MM.1S (cell line): ENCODE measurements around the gene DNPH1.

Experiments used
- DNase-seq: peaks from one replicate; pipeline ENCODE4 v3.0.0-alpha.2; 2015
- H2AFZ ChIP-seq: fragments of 300-600 bp; sonication (generic); 2 replicates; pipeline ENCODE4 v1.6.0; 2016; ENCODE audit warnings: antibody characterized with exemption, low read length
- H3F3A ChIP-seq: fragments of 300-600 bp; sonication (generic); 2 replicates; pipeline ENCODE4 v1.6.1; 2016; ENCODE audit warnings: mild to moderate bottlenecking, antibody characterized with exemption, low read length, moderate library complexity, mixed read lengths; ENCODE audit not compliant: insufficient read depth
- H3K27ac ChIP-seq: fragments of 300-600 bp; sonication (generic); 2 replicates; pipeline ENCODE4 v1.5.1; 2016; ENCODE audit warnings: mild to moderate bottlenecking, low read length
- H3K27me3 ChIP-seq: fragments of 300-600 bp; sonication (generic); replicated peaks from 2 replicates; pipeline ENCODE4 v1.6.0; 2016; ENCODE audit warnings: low read length; ENCODE audit not compliant: insufficient read depth
- H3K36me3 ChIP-seq: fragments of 300-600 bp; sonication (generic); replicated peaks from 2 replicates; pipeline ENCODE4 v1.6.1; 2016; ENCODE audit warnings: mild to moderate bottlenecking, low read length, mixed read lengths; ENCODE audit not compliant: insufficient read depth
- H3K4me1 ChIP-seq: fragments of 300-600 bp; sonication (generic); 2 replicates; pipeline ENCODE4 v1.6.1; 2016; ENCODE audit warnings: low read length, mixed read lengths
- H3K4me2 ChIP-seq: fragments of 300-600 bp; sonication (generic); 2 replicates; pipeline ENCODE4 v1.6.0; 2016; ENCODE audit warnings: low read depth, low read length
- H3K4me3 ChIP-seq: fragments of 300-600 bp; sonication (generic); 2 replicates; pipeline ENCODE4 v1.5.1; 2016; ENCODE audit warnings: low read length, mixed read lengths
- H3K79me2 ChIP-seq: fragments of 300-600 bp; sonication (generic); 2 replicates; pipeline ENCODE4 v1.6.1; 2016; ENCODE audit warnings: mixed run types, low read length, mixed read lengths
- H3K9ac ChIP-seq: fragments of 300-600 bp; sonication (generic); 2 replicates; pipeline ENCODE4 v1.6.1; 2016; ENCODE audit warnings: low read length, mixed read lengths
- H3K9me2 ChIP-seq: fragments of 300-600 bp; sonication (generic); replicated peaks from 2 replicates; pipeline ENCODE4 v1.6.1; 2016; ENCODE audit warnings: mild to moderate bottlenecking, low read length, mixed read lengths; ENCODE audit not compliant: insufficient read depth
- H3K9me3 ChIP-seq: fragments of 300-600 bp; sonication (generic); replicated peaks from 2 replicates; pipeline ENCODE4 v1.6.1; 2016; ENCODE audit warnings: mild to moderate bottlenecking, low read length, mixed read lengths; ENCODE audit not compliant: insufficient read depth
- H4K20me1 ChIP-seq: fragments of 300-600 bp; sonication (generic); 2 replicates; pipeline ENCODE4 v1.6.1; 2016; ENCODE audit warnings: mild to moderate bottlenecking, low read length, moderate library complexity, mixed read lengths; ENCODE audit not compliant: insufficient read depth
- EZH2 ChIP-seq: fragments of 300-600 bp; sonication (generic); optimal IDR thresholded peaks from 2 replicates; pipeline ENCODE3; 2017; ENCODE audit warnings: low read depth, mild to moderate bottlenecking, antibody characterized with exemption, low read length, mixed read lengths
- EZH2phosphoT487 ChIP-seq: fragments of 300-600 bp; sonication (generic); IDR thresholded peaks from 2 replicates; pipeline ENCODE4 v1.6.1; 2018; ENCODE audit warnings: antibody characterized with exemption, low read length
- TF ChIP-seq, protein P1 (sequence below): fragments of 300-600 bp; sonication (generic); IDR thresholded peaks from 2 replicates; pipeline ENCODE4 v1.5.1; 2016; ENCODE audit warnings: antibody characterized with exemption, low read length, mixed read lengths

Gene DNPH1

DNA sequence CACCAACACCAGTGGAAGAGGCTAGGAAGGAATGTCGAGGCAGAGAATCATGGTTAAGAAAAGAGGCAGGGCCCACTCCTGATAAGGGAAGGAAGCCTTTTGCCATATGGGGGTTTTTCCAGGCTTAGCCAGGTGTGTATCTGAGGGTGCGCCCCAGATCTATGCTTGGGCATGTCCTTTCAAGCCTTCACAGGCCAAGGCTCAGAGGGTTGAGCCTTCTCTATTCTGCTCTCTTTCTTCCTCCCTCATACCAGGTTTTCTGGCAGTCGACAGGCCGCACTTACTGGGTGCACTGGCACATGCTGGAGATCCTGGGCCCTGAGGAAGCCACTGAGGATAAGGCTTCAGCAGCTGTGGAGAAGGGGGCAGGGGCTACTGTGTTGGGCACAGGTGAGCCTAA, 42.6 kb downstream of the DNPH1 start:
- no peaks in the 10 kb centered on the region for H3K27me3 ChIP-seq
- no peak overlapping the region for H3K4me2 ChIP-seq
- peaks cover 8% of the 10 kb centered on the region; the same call in 1 of the 2 replicates for H3K4me1 ChIP-seq
- H3K27ac ChIP-seq, result no peak overlapping the region
- H3K9me3 ChIP-seq, result no peaks in the 10 kb centered on the region
- no peak overlapping the region for H3K4me3 ChIP-seq
- no peak overlapping the region for H2AFZ ChIP-seq
- H3K36me3 ChIP-seq, result no peaks in the 10 kb centered on the region
- DNase-seq, result no peak
- H3F3A ChIP-seq, result no peaks in the 10 kb centered on the region
- no peak overlapping the region for H3K9ac ChIP-seq
- H4K20me1 ChIP-seq, result no peaks in the 10 kb centered on the region
- no peaks in the 10 kb centered on the region for H3K9me2 ChIP-seq
- TF ChIP-seq EZH2 (no peak), EZH2phosphoT487 (no peak)
- TF ChIP-seq, protein P1, sequence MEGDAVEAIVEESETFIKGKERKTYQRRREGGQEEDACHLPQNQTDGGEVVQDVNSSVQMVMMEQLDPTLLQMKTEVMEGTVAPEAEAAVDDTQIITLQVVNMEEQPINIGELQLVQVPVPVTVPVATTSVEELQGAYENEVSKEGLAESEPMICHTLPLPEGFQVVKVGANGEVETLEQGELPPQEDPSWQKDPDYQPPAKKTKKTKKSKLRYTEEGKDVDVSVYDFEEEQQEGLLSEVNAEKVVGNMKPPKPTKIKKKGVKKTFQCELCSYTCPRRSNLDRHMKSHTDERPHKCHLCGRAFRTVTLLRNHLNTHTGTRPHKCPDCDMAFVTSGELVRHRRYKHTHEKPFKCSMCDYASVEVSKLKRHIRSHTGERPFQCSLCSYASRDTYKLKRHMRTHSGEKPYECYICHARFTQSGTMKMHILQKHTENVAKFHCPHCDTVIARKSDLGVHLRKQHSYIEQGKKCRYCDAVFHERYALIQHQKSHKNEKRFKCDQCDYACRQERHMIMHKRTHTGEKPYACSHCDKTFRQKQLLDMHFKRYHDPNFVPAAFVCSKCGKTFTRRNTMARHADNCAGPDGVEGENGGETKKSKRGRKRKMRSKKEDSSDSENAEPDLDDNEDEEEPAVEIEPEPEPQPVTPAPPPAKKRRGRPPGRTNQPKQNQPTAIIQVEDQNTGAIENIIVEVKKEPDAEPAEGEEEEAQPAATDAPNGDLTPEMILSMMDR, result no peak
- H3K79me2 ChIP-seq, result peaks cover 22% of the 10 kb centered on the region

DNA sequence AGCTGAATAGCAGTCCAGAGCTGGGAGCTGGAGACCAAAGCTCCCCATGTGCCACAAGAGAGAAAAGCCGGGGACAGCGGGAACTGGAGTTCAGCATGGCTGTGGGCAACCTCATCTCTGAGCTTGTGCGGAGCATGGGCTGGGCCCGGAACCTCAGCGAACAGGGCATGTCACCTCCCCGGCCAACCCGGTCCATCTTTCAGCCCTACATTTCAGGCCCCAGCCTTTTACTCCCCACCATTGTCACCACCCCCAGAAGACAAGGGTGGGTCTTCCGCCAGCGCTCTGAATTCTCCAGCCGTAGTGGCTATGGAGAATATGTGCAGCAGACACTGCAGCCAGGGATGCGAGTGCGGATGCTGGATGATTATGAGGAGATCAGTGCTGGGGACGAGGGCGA, 43.3 kb downstream of the DNPH1 start:
- no peak overlapping the region for H3K27ac ChIP-seq
- no peaks in the 10 kb centered on the region; the same call in 1 of the 2 replicates for H3F3A ChIP-seq
- H3K79me2 ChIP-seq, result peaks cover 22% of the 10 kb centered on the region
- no peaks in the 10 kb centered on the region for H3K36me3 ChIP-seq
- no peak overlapping the region for H3K4me2 ChIP-seq
- H3K9ac ChIP-seq, result no peak overlapping the region
- TF ChIP-seq, protein P1, result no peak
- no peak for TF ChIP-seq EZH2
- no peak for TF ChIP-seq EZH2phosphoT487
- no peaks in the 10 kb centered on the region for H4K20me1 ChIP-seq
- no peak overlapping the region for H3K4me3 ChIP-seq
- no peak for DNase-seq
- H3K9me3 ChIP-seq, result no peaks in the 10 kb centered on the region
- peaks cover 8% of the 10 kb centered on the region; the same call in 1 of the 2 replicates for H3K4me1 ChIP-seq
- no peaks in the 10 kb centered on the region for H3K27me3 ChIP-seq
- H2AFZ ChIP-seq, result no peak overlapping the region
- no peaks in the 10 kb centered on the region for H3K9me2 ChIP-seq

DNA sequence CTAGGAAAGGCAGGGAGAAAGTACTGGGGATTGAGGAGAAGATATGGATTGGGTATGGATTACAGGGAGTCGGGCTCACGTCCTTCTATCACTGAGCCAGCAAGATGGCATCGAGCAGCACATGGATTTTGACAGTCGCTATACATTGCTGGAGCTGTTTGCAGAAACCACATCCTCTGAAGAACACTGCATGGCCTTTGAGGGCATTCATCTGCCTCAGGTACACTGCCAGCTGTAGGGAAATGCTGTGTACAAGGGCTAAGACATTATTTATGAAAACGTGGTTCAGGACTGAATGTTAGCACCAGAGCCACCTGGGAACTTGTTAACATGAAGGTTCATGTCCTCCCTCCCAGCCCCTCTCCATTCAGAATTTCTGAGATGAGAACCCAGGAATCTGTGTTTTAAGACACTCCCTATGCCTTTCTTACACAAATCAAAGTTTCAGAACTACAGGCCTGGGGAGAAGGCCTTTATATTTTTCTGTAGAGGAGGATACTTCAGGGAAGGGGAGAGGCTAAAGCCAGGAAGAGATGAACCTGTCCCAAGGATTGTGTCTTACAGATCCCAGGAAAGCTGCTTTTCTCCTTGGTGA, 43.8 kb downstream of the DNPH1 start:
- H3K27me3 ChIP-seq, result no peaks in the 10 kb centered on the region
- no peak overlapping the region for H2AFZ ChIP-seq
- no peak overlapping the region for H3K4me2 ChIP-seq
- TF ChIP-seq, protein P1, result no peak
- peaks cover 22% of the 10 kb centered on the region for H3K79me2 ChIP-seq
- no peak overlapping the region for H3K4me3 ChIP-seq
- no peak overlapping the region for H3K9ac ChIP-seq
- H4K20me1 ChIP-seq, result no peaks in the 10 kb centered on the region
- H3K4me1 ChIP-seq, result peaks cover 8% of the 10 kb centered on the region; the same call in 1 of the 2 replicates
- H3F3A ChIP-seq, result peaks cover 5% of the 10 kb centered on the region
- no peaks in the 10 kb centered on the region for H3K36me3 ChIP-seq
- no peak overlapping the region for H3K27ac ChIP-seq
- H3K9me3 ChIP-seq, result no peaks in the 10 kb centered on the region
- H3K9me2 ChIP-seq, result no peaks in the 10 kb centered on the region
- no peak for DNase-seq
